ENCODE data around the gene NPFF. TPM values are rescaled to one million over a fixed set of nuclear protein-coding genes. Genes with fewer than 3 reads are reported as not detected.
A peak's percentile ranks its signal among the peaks of the same experiment; 100 is the strongest.
"Not testable (repeated sequence)": the region's sequence is repeated elsewhere in the genome, so short reads cannot be mapped to it uniquely, and the experiment has no call there.

Gene NPFF
- total RNA-seq, 1 donor: not detected

GRCh38 chr12:53550595-53550994 lies 43.3 kb upstream of the NPFF start:
- Histone ChIP-seq H3K4me3 (ENCODE audit: insufficient read depth, low read length) (no peak overlapping the region), H3K79me2 (ENCODE audit: insufficient read depth, low read length) (no peaks in the 10 kb centered on the region), H3K27ac (ENCODE audit: low read depth, low read length) (peak overlapping the region; percentile 10), H3K4me2 (ENCODE audit: insufficient read depth, low read length) (no peak overlapping the region), H2AFZ (ENCODE audit: low read length) (no peak overlapping the region), H3K27me3 (ENCODE audit: insufficient read depth, low read length) (no peaks in the 10 kb centered on the region), H4K20me1 (ENCODE audit: insufficient read depth, low read length) (no peaks in the 10 kb centered on the region), H3K9me3 (ENCODE audit: low read depth, low read length) (no peaks in the 10 kb centered on the region), H3K36me3 (ENCODE audit: insufficient read depth, low read length) (peaks cover 42% of the 10 kb centered on the region), H3K4me1 (ENCODE audit: insufficient read depth, low read length) (no peaks in the 10 kb centered on the region)
- TF ChIP-seq CTCF (IDR thresholded peaks at IDR 0.05; ENCODE audit: extremely low read depth, low read depth, low read length): no peak
- DNase-seq (ENCODE audit: insufficient read length, low spot score, missing footprints): no peak

GRCh38 chr12:53550131-53550530 lies 42.8 kb upstream of the NPFF start:
- H3K79me2 ChIP-seq (ENCODE audit: insufficient read depth, low read length); H3K4me2 ChIP-seq (ENCODE audit: insufficient read depth, low read length); H3K27ac ChIP-seq (ENCODE audit: low read depth, low read length); H3K4me3 ChIP-seq (ENCODE audit: insufficient read depth, low read length); H4K20me1 ChIP-seq (ENCODE audit: insufficient read depth, low read length); H3K4me1 ChIP-seq (ENCODE audit: insufficient read depth, low read length); DNase-seq (ENCODE audit: insufficient read length, low spot score, missing footprints); H2AFZ ChIP-seq (ENCODE audit: low read length); H3K27me3 ChIP-seq (ENCODE audit: insufficient read depth, low read length); H3K9me3 ChIP-seq (ENCODE audit: low read depth, low read length): not testable (repeated sequence)
- H3K36me3 ChIP-seq (ENCODE audit: insufficient read depth, low read length): peaks cover 42% of the 10 kb centered on the region

GRCh38 chr12:53548354-53548753 lies 41.1 kb upstream of the NPFF start:
- H3K27ac ChIP-seq (ENCODE audit: low read depth, low read length); H2AFZ ChIP-seq (ENCODE audit: low read length); H3K4me3 ChIP-seq (ENCODE audit: insufficient read depth, low read length); H4K20me1 ChIP-seq (ENCODE audit: insufficient read depth, low read length); H3K4me1 ChIP-seq (ENCODE audit: insufficient read depth, low read length); H3K79me2 ChIP-seq (ENCODE audit: insufficient read depth, low read length); H3K9me3 ChIP-seq (ENCODE audit: low read depth, low read length); DNase-seq (ENCODE audit: insufficient read length, low spot score, missing footprints); H3K4me2 ChIP-seq (ENCODE audit: insufficient read depth, low read length); H3K27me3 ChIP-seq (ENCODE audit: insufficient read depth, low read length): not testable (repeated sequence)
- H3K36me3 ChIP-seq (ENCODE audit: insufficient read depth, low read length): peaks cover 42% of the 10 kb centered on the region

GRCh38 chr12:53543539-53543938 lies 36.3 kb upstream of the NPFF start:
- peaks cover 39% of the 10 kb centered on the region for H3K36me3 ChIP-seq (ENCODE audit: insufficient read depth, low read length)
- H3K4me2 ChIP-seq (ENCODE audit: insufficient read depth, low read length): no peak overlapping the region
- no peak overlapping the region for H3K4me3 ChIP-seq (ENCODE audit: insufficient read depth, low read length)
- H3K9me3 ChIP-seq (ENCODE audit: low read depth, low read length): no peaks in the 10 kb centered on the region
- H3K4me1 ChIP-seq (ENCODE audit: insufficient read depth, low read length): peaks cover 13% of the 10 kb centered on the region
- H3K27me3 ChIP-seq (ENCODE audit: insufficient read depth, low read length): no peaks in the 10 kb centered on the region
- no peaks in the 10 kb centered on the region for H4K20me1 ChIP-seq (ENCODE audit: insufficient read depth, low read length)
- peak overlapping the region; percentile 69 for H3K27ac ChIP-seq (ENCODE audit: low read depth, low read length)
- TF ChIP-seq CTCF (IDR thresholded peaks at IDR 0.05; ENCODE audit: extremely low read depth, low read depth, low read length): peak; percentile 98
- H3K79me2 ChIP-seq (ENCODE audit: insufficient read depth, low read length): no peaks in the 10 kb centered on the region
- peak; percentile 93 for DNase-seq (ENCODE audit: insufficient read length, low spot score, missing footprints)
- H2AFZ ChIP-seq (ENCODE audit: low read length): peak overlapping the region; percentile 35

GRCh38 chr12:53539526-53539925 lies 32.2 kb upstream of the NPFF start:
- no peak for TF ChIP-seq CTCF (IDR thresholded peaks at IDR 0.05; ENCODE audit: extremely low read depth, low read depth, low read length)
- Histone ChIP-seq H4K20me1 (ENCODE audit: insufficient read depth, low read length) (no peaks in the 10 kb centered on the region), H3K4me1 (ENCODE audit: insufficient read depth, low read length) (peaks cover 17% of the 10 kb centered on the region), H3K9me3 (ENCODE audit: low read depth, low read length) (no peaks in the 10 kb centered on the region), H3K79me2 (ENCODE audit: insufficient read depth, low read length) (no peaks in the 10 kb centered on the region), H3K4me3 (ENCODE audit: insufficient read depth, low read length) (no peak overlapping the region), H3K36me3 (ENCODE audit: insufficient read depth, low read length) (peaks cover 57% of the 10 kb centered on the region), H2AFZ (ENCODE audit: low read length) (no peak overlapping the region), H3K27me3 (ENCODE audit: insufficient read depth, low read length) (no peaks in the 10 kb centered on the region), H3K4me2 (ENCODE audit: insufficient read depth, low read length) (no peak overlapping the region), H3K27ac (ENCODE audit: low read depth, low read length) (no peak overlapping the region)
- no peak for DNase-seq (ENCODE audit: insufficient read length, low spot score, missing footprints)
